ENCODE data around the gene DSCAM. TPM values are rescaled to one million over a fixed set of nuclear protein-coding genes. Genes with fewer than 3 reads are reported as not detected.

The DSCAM gene
- total and polyA plus RNA-seq, 12 donors = under 0.01 to 0.11 (median 0.07) TPM; not detected in 5

- Histone ChIP-seq H3K4me1 (replicated peaks in 1 of 2) (no peaks in the 10 kb centered on the region), H3K36me3 (replicated peaks in 1 of 2) (no peaks in the 10 kb centered on the region), H3K27me3 (no peaks in the 10 kb centered on the region), H3K4me3 (no peak overlapping the region), H3K9me3 (replicated peaks in 1 of 3) (no peaks in the 10 kb centered on the region), H3K27ac (no peak overlapping the region)
- intact Hi-C loops (cut with DNase I) = no loop called here
- TF ChIP-seq CTCF (IDR thresholded peaks at IDR 0.05) (no peak), POLR2A (IDR thresholded peaks at IDR 0.05) (no peak)
- no peak for DNase-seq
- 58 to 74% (median 59%) methylated on average over 1 of the region's 1 CpG for WGBS, 4 donors
Observed at GRCh38 chr21:40002978-40003377, 844.0 kb downstream of the DSCAM start.

GRCh38 chr21:39984286-39984991 lies 862.5 kb downstream of the DSCAM start:
- 72 to 92% (median 80%) methylated on average over 19 of the region's 19 CpGs for WGBS, 4 donors
- no peak overlapping the region for H3K4me3 ChIP-seq
- intact Hi-C loops (cut with DNase I) = no loop called here
- H3K27me3 ChIP-seq = no peaks in the 10 kb centered on the region
- no peaks in the 10 kb centered on the region for H3K36me3 ChIP-seq (replicated peaks in 1 of 2)
- no peak for DNase-seq
- no peaks in the 10 kb centered on the region for H3K9me3 ChIP-seq (replicated peaks in 1 of 3)
- TF ChIP-seq CTCF (IDR thresholded peaks at IDR 0.05) = no peak
- no peak overlapping the region for H3K27ac ChIP-seq
- no peaks in the 10 kb centered on the region for H3K4me1 ChIP-seq (replicated peaks in 1 of 2)

- no peak for DNase-seq
- intact Hi-C loops (cut with DNase I) = no loop called here
- Histone ChIP-seq H3K4me3 (no peak overlapping the region), H3K27me3 (no peaks in the 10 kb centered on the region), H3K4me1 (replicated peaks in 1 of 2) (no peaks in the 10 kb centered on the region), H3K9me3 (replicated peaks in 1 of 3) (no peaks in the 10 kb centered on the region), H3K27ac (no peak overlapping the region), H3K36me3 (replicated peaks in 1 of 2) (no peaks in the 10 kb centered on the region)
- 66 to 77% (median 73%) methylated on average over 6 of the region's 6 CpGs for WGBS, 4 donors
- TF ChIP-seq POLR2A (IDR thresholded peaks at IDR 0.05) (no peak), CTCF (IDR thresholded peaks at IDR 0.05) (no peak)
Observed at GRCh38 chr21:39980241-39980820, 866.6 kb downstream of the DSCAM start.

- 88 to 94% (median 92%) methylated on average over 7 to 8 of the region's 8 CpGs for WGBS, 4 donors
- Histone ChIP-seq H3K4me3 (no peak overlapping the region), H3K27ac (no peak overlapping the region), H3K9me3 (replicated peaks in 1 of 3) (no peaks in the 10 kb centered on the region), H3K27me3 (no peaks in the 10 kb centered on the region), H3K36me3 (replicated peaks in 1 of 2) (no peaks in the 10 kb centered on the region), H3K4me1 (replicated peaks in 1 of 2) (no peaks in the 10 kb centered on the region)
- DNase-seq = no peak
- intact Hi-C loops (cut with DNase I) = no loop called here
- TF ChIP-seq POLR2A (IDR thresholded peaks at IDR 0.05) (no peak), CTCF (IDR thresholded peaks at IDR 0.05) (no peak)
Observed at GRCh38 chr21:39979321-39979720, 867.6 kb downstream of the DSCAM start.
